GM13977 (cell line): ENCODE data around the gene PRSS2.
A peak's percentile ranks its signal among the peaks of the same experiment; 100 is the strongest.
"Not testable (repeated sequence)": the region's sequence is repeated elsewhere in the genome, so short reads cannot be mapped to it uniquely, and the experiment has no call there.

ENCODE experiments used
- DNase-seq: peaks from one replicate; pipeline ENCODE4 v3.0.0; 2012; ENCODE audit warnings: low spot score
- CTCF ChIP-seq: IDR thresholded peaks from 2 replicates; pipeline ENCODE4 v1.5.1; 2012; ENCODE audit warnings: mild to moderate bottlenecking, control low read depth; ENCODE audit not compliant: insufficient read depth; ENCODE audit errors: extremely low read depth, missing control alignments
- in situ Hi-C: fragments of 300-500 bp; cut with MboI; formaldehyde crosslinking; loops from one replicate; pipeline ENCODE4 v1.12.0; 2022; ENCODE audit warnings: low sequenced_read_pairs, low pct_unique_long_range_greater_than_20kb, mixed read lengths, inconsistent platforms; ENCODE audit not compliant: unreplicated experiment

Gene PRSS2

GRCh38 chr7:142770661-142771352 is at the start of gene PRSS2:
TSS of gene PRSS2 (plus strand) at chr7:142770970. CDS start at chr7:142770983, 13 bp downstream.
- DNase-seq: no peak
- in situ Hi-C loops: no loop called here
- no peak for TF ChIP-seq CTCF

- TF ChIP-seq CTCF: no peak
- in situ Hi-C loops: no loop called here
- no peak for DNase-seq
Measured at GRCh38 chr7:142720986-142721385, 49.8 kb upstream of the PRSS2 start.

GRCh38 chr7:142722248-142722794 is 48.4 kb upstream of the PRSS2 start:
- in situ Hi-C loops: no loop called here
- DNase-seq: no peak
- TF ChIP-seq CTCF: no peak

- no peak for DNase-seq
- TF ChIP-seq CTCF: no peak
- in situ Hi-C loops: no loop called here
Measured at GRCh38 chr7:142733271-142733670, 37.5 kb upstream of the PRSS2 start.

GRCh38 chr7:142739923-142740492 is 30.8 kb upstream of the PRSS2 start:
- TF ChIP-seq CTCF: peak; percentile 37
- in situ Hi-C loops: no loop called here
- no peak for DNase-seq

GRCh38 chr7:142740786-142741185 is 30.0 kb upstream of the PRSS2 start:
- TF ChIP-seq CTCF: no peak
- in situ Hi-C loops: no loop called here

GRCh38 chr7:142741932-142742331 is 28.8 kb upstream of the PRSS2 start:
- DNase-seq, in situ Hi-C loops: not testable (repeated sequence)

More at GRCh38 chr7:142740786-142741185, 30.0 kb upstream of the PRSS2 start:
- no peak for DNase-seq
